ENCODE data around the gene ZMYM5. TPM values are rescaled to one million over a fixed set of nuclear protein-coding genes. Genes with fewer than 3 reads are reported as not detected.

ZMYM5 gene
- total RNA-seq, 1 experiment from 2014 or later: 16.7 TPM

- intact Hi-C loops (cut with micrococcal nuclease; ENCODE audit: unreplicated experiment): loop anchor here (1.0 to 10.0 kb wide), 5 partner anchors 48 to 263 kb away; partner anchors contain the start of gene PSPC1
- H3K36me3 Mint-ChIP-seq (ENCODE audit: insufficient read depth, unreplicated experiment): peaks cover 41% of the 10 kb centered on the region
- CTCF ChIA-PET: interaction anchor here (0.6 kb wide), 1 partner anchor 84 kb away, joined by 5 read pairs; no protein-coding TSS in a partner anchor
- peak overlapping the region; percentile 87 for H3K27ac Mint-ChIP-seq (ENCODE audit: unreplicated experiment)
- no peaks in the 10 kb centered on the region for H3K9me3 Mint-ChIP-seq (ENCODE audit: unreplicated experiment)
- peak; percentile 80 to 84 for DNase-seq
- POLR2A ChIA-PET: interaction anchor here (0.7 to 1.4 kb wide), 2 partner anchors 95 to 283 kb away, joined by 3 to 4 read pairs; no protein-coding TSS in a partner anchor
- peaks cover 12% of the 10 kb centered on the region for H3K4me1 ChIP-seq
- no peaks in the 10 kb centered on the region for H3K36me3 ChIP-seq (ENCODE audit: control insufficient read depth, insufficient read depth, low read length)
- no peaks in the 10 kb centered on the region for H3K27me3 ChIP-seq (replicated peaks; ENCODE audit: control insufficient read depth, insufficient read depth, low read length)
- peak overlapping the region; percentile 87 for H3K4me3 Mint-ChIP-seq (ENCODE audit: unreplicated experiment)
- H3K4me3 ChIP-seq (ENCODE audit: low read depth, low read length): peak overlapping the region; percentile 67
- peaks cover 14% of the 10 kb centered on the region for H3K4me1 Mint-ChIP-seq (ENCODE audit: low read depth, unreplicated experiment)
- BruUV-seq (replicated peaks): no TSS peak
- no peaks in the 10 kb centered on the region for H3K9me3 ChIP-seq
- H3K27me3 Mint-ChIP-seq (ENCODE audit: insufficient read depth, unreplicated experiment): no peaks in the 10 kb centered on the region
- peak; percentile 70 to 72 for TF ChIP-seq CTCF (IDR thresholded peaks at IDR 0.05; ENCODE audit: insufficient read depth in 1 of 2, low read depth in 1 of 2, low read length in 1 of 2, severe bottlenecking in 1 of 2, unreplicated experiment in 1 of 2)
Measured at GRCh38 chr13:19864746-19865309, 1.4 kb upstream of the ZMYM5 start.

GRCh38 chr13:19864024-19864745 lies 736 bp upstream of the ZMYM5 start:
- Mint-ChIP-seq H3K27me3 (ENCODE audit: insufficient read depth, unreplicated experiment) (no peaks in the 10 kb centered on the region), H3K4me3 (ENCODE audit: unreplicated experiment) (peak overlapping the region; percentile 87), H3K4me1 (ENCODE audit: low read depth, unreplicated experiment) (peaks cover 14% of the 10 kb centered on the region), H3K36me3 (ENCODE audit: insufficient read depth, unreplicated experiment) (peaks cover 48% of the 10 kb centered on the region), H3K27ac (ENCODE audit: unreplicated experiment) (peak overlapping the region; percentile 87), H3K9me3 (ENCODE audit: unreplicated experiment) (no peaks in the 10 kb centered on the region)
- H3K4me1 ChIP-seq: peaks cover 12% of the 10 kb centered on the region
- ChIA-PET CTCF (interaction anchor here (0.5 to 1.3 kb wide), 8 partner anchors 12 to 273 kb away, joined by 3 to 10 read pairs (median 4); no protein-coding TSS in a partner anchor), POLR2A (interaction anchor here (0.5 to 1.4 kb wide), 9 partner anchors 16 to 284 kb away, joined by 3 to 11 read pairs (median 3); partner anchors contain the start of gene PSPC1)
- H3K36me3 ChIP-seq (ENCODE audit: control insufficient read depth, insufficient read depth, low read length): no peaks in the 10 kb centered on the region
- no peaks in the 10 kb centered on the region for H3K27me3 ChIP-seq (replicated peaks; ENCODE audit: control insufficient read depth, insufficient read depth, low read length)
- TF ChIP-seq CTCF (IDR thresholded peaks at IDR 0.05; ENCODE audit: insufficient read depth in 1 of 2, low read depth in 1 of 2, low read length in 1 of 2, severe bottlenecking in 1 of 2, unreplicated experiment in 1 of 2): peak in 1 of 2 experiments; percentile 19
- intact Hi-C loops (cut with micrococcal nuclease; ENCODE audit: unreplicated experiment): loop anchor here (1.0 to 10.0 kb wide), 5 partner anchors 47 to 262 kb away; partner anchors contain the start of gene PSPC1
- H3K4me3 ChIP-seq (ENCODE audit: low read depth, low read length): peak overlapping the region; percentile 67
- no peaks in the 10 kb centered on the region for H3K9me3 ChIP-seq
- BruUV-seq (replicated peaks): no TSS peak
- peak; percentile 75 to 79 for DNase-seq
